K562 (cell line): ENCODE data around the gene EFCAB5. TPM values are rescaled to one million over a fixed set of nuclear protein-coding genes. Genes with fewer than 3 reads are reported as not detected.

Source experiments
- ATAC-seq: fragments of 200-7000 bp; cut with Tn5 transposase; 3 replicates; pipeline ENCODE4 v1.9.1; 2020; ENCODE audit warnings: moderate library complexity
- BruUV-seq: library from RNA; stranded (reverse); fragments of 400-500 nt; replicated peaks from 2 replicates; lab custom pipeline; 2021; lab: Mats Ljungman, UMichigan
- CTCF ChIA-PET: fragments of 300-600 bp; formaldehyde crosslinking; extraction: SDS; loops from one replicate; lab custom pipeline; 2021; ENCODE audit warnings: low intra/inter-chr PET ratio; lab: Yijun Ruan, JAX
- POLR2A ChIA-PET: fragments of 300-600, 350-650 bp; sonication (Branson Sonifier 250); formaldehyde crosslinking; extraction: SDS; loops from one replicate; lab custom pipeline; 2021; ENCODE audit warnings: antibody characterized with exemption, inconsistent platforms; lab: Yijun Ruan, JAX
- DNase-seq, 4 experiments: peaks; one replicate each; pipeline versions ENCODE4 v3.0.0 to v3.0.0-alpha.2; 2011 to 2018; ENCODE audit warnings: low spot score in 3 of 4, mixed read lengths in 3 of 4; ENCODE audit errors: extremely low read depth in 1 of 4
- FAIRE-seq: peaks from 2 replicates; lab custom pipeline; 2011; peaks lifted over from hg19 to GRCh38; lab: Jason Lieb, UNC
- H2AFZ ChIP-seq: 2 replicates; pipeline ENCODE4 v1.6.0; 2011; ENCODE audit warnings: low read depth, low read length, control low read depth, inconsistent platforms
- H3K27ac ChIP-seq: fragments of 200-600 bp; 3 replicates; pipeline ENCODE4 v1.8.0; 2011; ENCODE audit warnings: low read depth, mild to moderate bottlenecking, control low read depth, inconsistent platforms, low read length, moderate library complexity, mixed read lengths; ENCODE audit errors: extremely low read depth
- H3K27me3 ChIP-seq, 2 experiments: fragments of 300-600 bp in 1 of 2; 2 replicates in 1 of 2; 3 replicates in 1 of 2; pipeline versions ENCODE4 v1.6.0 to v1.8.0; 2011; ENCODE audit warnings: inconsistent platforms in 2 of 2, low read length in 2 of 2, mild to moderate bottlenecking in 1 of 2, mixed read lengths in 1 of 2, moderate library complexity in 1 of 2; ENCODE audit not compliant: control insufficient read depth in 2 of 2, insufficient read depth in 2 of 2
- H3K36me3 ChIP-seq: fragments of 300-600 bp; 3 replicates; pipeline ENCODE4 v1.8.0; 2011; ENCODE audit warnings: mild to moderate bottlenecking, low read length, inconsistent platforms; ENCODE audit not compliant: control insufficient read depth, insufficient read depth
- H3K4me1 ChIP-seq, 2 experiments: fragments of 200-600 bp in 1 of 2; replicated peaks in 1 of 2; 2 replicates in 1 of 2; 3 replicates in 1 of 2; pipeline versions ENCODE4 v1.5.1 to v1.8.0; 2011; ENCODE audit warnings: inconsistent platforms in 2 of 2, low read length in 2 of 2, mild to moderate bottlenecking in 1 of 2, mixed read lengths in 1 of 2, moderate library complexity in 1 of 2; ENCODE audit not compliant: control insufficient read depth in 2 of 2, insufficient read depth in 2 of 2
- H3K4me2 ChIP-seq: 2 replicates; pipeline ENCODE4 v1.6.1; 2011; ENCODE audit warnings: low read length, control low read depth, inconsistent platforms, mixed read lengths; ENCODE audit not compliant: insufficient read depth
- H3K4me3 ChIP-seq: fragments of 200-600 bp; sonication (generic), shearing (Covaris generic); 2 replicates; pipeline ENCODE4 v1.5.1; 2016; ENCODE audit warnings: control low read depth, inconsistent platforms
- H3K79me2 ChIP-seq: fragments of 200-600 bp; 3 replicates; pipeline ENCODE4 v1.8.0; 2011; ENCODE audit warnings: low read length, inconsistent platforms; ENCODE audit not compliant: control insufficient read depth, insufficient read depth
- H3K9ac ChIP-seq, 2 experiments: 2 replicates each; pipeline versions ENCODE4 v1.6.0 to v1.6.1; 2011; ENCODE audit warnings: low read depth in 2 of 2, low read length in 2 of 2, control low read depth in 1 of 2, inconsistent platforms in 1 of 2, mild to moderate bottlenecking in 1 of 2, mixed read lengths in 1 of 2; ENCODE audit not compliant: insufficient read depth in 1 of 2
- H3K9me1 ChIP-seq: one replicate; pipeline ENCODE4 v1.6.0; 2011; ENCODE audit warnings: inconsistent platforms, mild to moderate bottlenecking, low read length, moderate library complexity; ENCODE audit not compliant: control insufficient read depth, insufficient read depth
- H3K9me3 ChIP-seq: replicated peaks from 2 replicates; pipeline ENCODE4 v1.5.1; 2011; ENCODE audit warnings: low read depth, low read length, inconsistent platforms; ENCODE audit not compliant: control insufficient read depth, insufficient read depth
- H4K20me1 ChIP-seq: replicated peaks from 2 replicates; pipeline ENCODE4 v1.6.1; 2011; ENCODE audit warnings: low read length, inconsistent platforms, mixed read lengths; ENCODE audit not compliant: control insufficient read depth, insufficient read depth
- BRF1 ChIP-seq: IDR thresholded peaks from 3 replicates; pipeline ENCODE4 v1.6.1; 2011; ENCODE audit warnings: borderline replicate concordance, mild to moderate bottlenecking; ENCODE audit not compliant: insufficient read length; ENCODE audit errors: extremely low read depth
- CREB1 ChIP-seq, 2 experiments: sonication (generic) in 1 of 2; formaldehyde crosslinking in 1 of 2; IDR thresholded peaks; 2 replicates each; pipeline versions ENCODE4 v1.6.1 to v1.8.0; 2012 to 2022; ENCODE audit warnings: inconsistent platforms in 1 of 2, mild to moderate bottlenecking in 1 of 2, missing genetic modification reagents in 1 of 2, moderate library complexity in 1 of 2
- ETV5 ChIP-seq: sonication (generic); formaldehyde crosslinking; IDR thresholded peaks from 2 replicates; pipeline ENCODE4 v1.4.0; 2020; ENCODE audit warnings: low read depth, mild to moderate bottlenecking, missing genetic modification reagents
- FOXK1 ChIP-seq: sonication (generic); formaldehyde crosslinking; IDR thresholded peaks from 2 replicates; pipeline ENCODE4 v1.8.0; 2022; ENCODE audit warnings: missing genetic modification reagents, mild to moderate bottlenecking, borderline replicate concordance
- GABPA ChIP-seq: fragments of 200-800 bp; sonication (Bioruptor generic); conservative IDR thresholded peaks from 2 replicates; pipeline ENCODE4 v1.6.1; 2016; ENCODE audit warnings: low read depth, missing genetic modification characterization, missing compliant biosample characterization
- MCM5 ChIP-seq: fragments of 450-650 bp; IDR thresholded peaks from 2 replicates; pipeline ENCODE4 v1.6.1; 2016; ENCODE audit warnings: low read depth
- NUFIP1 ChIP-seq: fragments of 450-650 bp; IDR thresholded peaks from 2 replicates; pipeline ENCODE4 v1.6.1; 2018; ENCODE audit not compliant: partially characterized antibody
- TAF7 ChIP-seq: fragments of 450-650 bp; IDR thresholded peaks from 2 replicates; pipeline ENCODE4 v1.6.1; 2016; ENCODE audit warnings: missing genetic modification characterization, missing compliant biosample characterization
- WGBS: fragments of 100-300 bp; shearing (Covaris generic); methylation state at CpG from one replicate; pipeline ENCODE4 v1.1.6; 2016; ENCODE audit warnings: low coverage, mixed read lengths; ENCODE audit not compliant: insufficient coverage; ENCODE audit errors: missing lambda C conversion rate; 5-methylcytosine and 5-hydroxymethylcytosine counted together
- in situ Hi-C: fragments of 300-500 bp; cut with MboI; formaldehyde crosslinking; loops from 4 replicates; pipeline ENCODE4 v1.15.0; 2018; ENCODE audit warnings: inconsistent platforms, mixed read lengths
- intact Hi-C: fragments of 100-400 bp; cut with micrococcal nuclease; formaldehyde crosslinking; loops from 2 replicates; pipeline ENCODE4 v1.14.2; 2022
- polyA plus RNA-seq, 8 experiments: library from polyadenylated mRNA; depleted of rRNA in 4 of 8; stranded (reverse) in 5 of 8; unstranded in 3 of 8; fragments of >200 nt; fragmentation: Nextera tagmentation in 2 of 8; fragmentation: Illumina TruSeq in 1 of 8; extraction: Ambion mirVana in 2 of 8; extraction: Trizol in 1 of 8; gene quantifications; 2 replicates each; pipeline versions ENCODE4 v1.2.1 to v1.2.3, GENCODE V29; 2011 to 2014; ENCODE audit warnings: inconsistent platforms in 1 of 8, missing spikeins in 1 of 8
- total RNA-seq, 7 experiments: library from RNA; depleted of rRNA in 6 of 7; stranded (reverse); fragments of >200 nt in 6 of 7; fragmentation: Illumina TruSeq in 2 of 7; extraction: Trizol in 2 of 7; gene quantifications; 2 replicates each; pipeline versions ENCODE4 v1.2.1 to v1.2.3, GENCODE V29; 2011 to 2021; ENCODE audit warnings: low replicate concordance in 1 of 7
- TF ChIP-seq, protein P1 (sequence below): sonication (generic); IDR thresholded peaks from 2 replicates; pipeline ENCODE4 v1.6.1; 2016
- TF ChIP-seq, protein P2 (sequence below): fragments of 450-650 bp; formaldehyde crosslinking; IDR thresholded peaks from 2 replicates; pipeline ENCODE4 v1.4.0; 2020; ENCODE audit warnings: mild to moderate bottlenecking
- TF ChIP-seq, protein P3 (sequence below): fragments of 250-450 bp; sonication (Bioruptor Pico); IDR thresholded peaks from 2 replicates; pipeline ENCODE4 v1.4.0; 2020; ENCODE audit warnings: mild to moderate bottlenecking, moderate library complexity, borderline replicate concordance
- TF ChIP-seq, protein P4 (sequence below): fragments of 250-450 bp; sonication (Bioruptor Pico); IDR thresholded peaks from 2 replicates; pipeline ENCODE4 v1.8.0; 2021; ENCODE audit warnings: moderate library complexity, mild to moderate bottlenecking, inconsistent platforms
- TF ChIP-seq, protein P5 (sequence below): fragments of 450-650 bp; IDR thresholded peaks from one replicate; pipeline ENCODE4 v1.6.1; 2018; ENCODE audit warnings: mild to moderate bottlenecking, moderate library complexity; ENCODE audit not compliant: partially characterized antibody

The EFCAB5 gene
- total and polyA plus RNA-seq, 9 of the 15 experiments (the other 6 are each of a cell fraction or from before 2014, with no cell fraction given): 0.06 to 0.11 TPM; not detected in 7

DNA sequence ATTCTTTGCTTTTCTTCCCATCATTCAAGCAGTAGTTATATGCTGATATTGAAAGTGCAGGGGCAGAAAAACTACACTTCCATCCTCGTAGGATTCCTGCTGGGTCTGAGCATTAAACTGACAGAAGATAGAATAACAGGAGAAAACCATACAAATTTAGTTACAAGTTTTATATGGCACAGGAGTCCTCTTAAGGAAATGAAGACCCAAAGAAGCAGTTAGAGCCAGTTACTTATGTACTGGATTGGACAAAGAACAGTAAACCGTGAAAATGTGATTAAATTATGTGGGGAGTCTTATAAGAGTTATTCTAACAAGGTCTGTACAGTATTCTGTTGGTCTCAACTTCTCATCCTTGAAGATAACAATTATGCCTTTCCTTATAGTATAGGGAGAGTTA, 93.9 kb downstream of the EFCAB5 start:
- Histone ChIP-seq H3K9me3 (no peaks in the 10 kb centered on the region), H3K4me3 (no peak overlapping the region), H3K27ac (no peak overlapping the region), H2AFZ (no peak overlapping the region), H3K36me3 (no peaks in the 10 kb centered on the region), H3K4me1 (peaks cover 0 to 4% of the 10 kb centered on the region in 2 experiments; a peak in 1 of 5 replicates), H4K20me1 (no peaks in the 10 kb centered on the region), H3K4me2 (no peak overlapping the region), H3K79me2 (no peaks in the 10 kb centered on the region), H3K27me3 (peaks cover 22 to 26% of the 10 kb centered on the region in 2 experiments), H3K9ac (no peak overlapping the region), H3K9me1 (no peaks in the 10 kb centered on the region)
- BruUV-seq: no TSS peak
- WGBS: 2% methylated on average over 2 of the region's 2 CpGs
- POLR2A ChIA-PET: interaction anchor here (0.7 kb wide), 1 partner anchor 1042 kb away, joined by 4 read pairs; no protein-coding TSS in a partner anchor
- TF ChIP-seq NUFIP1 (no peak), FOXK1 (CRISPR knock-in tag) (no peak), TAF7 (tag) (no peak), CREB1 (IDR thresholded peaks at IDR 0.05) (no peak), CREB1 (CRISPR knock-in tag; IDR thresholded peaks at IDR 0.05) (no peak), GABPA (tag) (no peak), BRF1 (no peak), ETV5 (CRISPR knock-in tag) (no peak), MCM5 (no peak)
- TF ChIP-seq, protein P1, sequence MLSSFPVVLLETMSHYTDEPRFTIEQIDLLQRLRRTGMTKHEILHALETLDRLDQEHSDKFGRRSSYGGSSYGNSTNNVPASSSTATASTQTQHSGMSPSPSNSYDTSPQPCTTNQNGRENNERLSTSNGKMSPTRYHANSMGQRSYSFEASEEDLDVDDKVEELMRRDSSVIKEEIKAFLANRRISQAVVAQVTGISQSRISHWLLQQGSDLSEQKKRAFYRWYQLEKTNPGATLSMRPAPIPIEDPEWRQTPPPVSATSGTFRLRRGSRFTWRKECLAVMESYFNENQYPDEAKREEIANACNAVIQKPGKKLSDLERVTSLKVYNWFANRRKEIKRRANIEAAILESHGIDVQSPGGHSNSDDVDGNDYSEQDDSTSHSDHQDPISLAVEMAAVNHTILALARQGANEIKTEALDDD: no peak
- TF ChIP-seq, protein P2, sequence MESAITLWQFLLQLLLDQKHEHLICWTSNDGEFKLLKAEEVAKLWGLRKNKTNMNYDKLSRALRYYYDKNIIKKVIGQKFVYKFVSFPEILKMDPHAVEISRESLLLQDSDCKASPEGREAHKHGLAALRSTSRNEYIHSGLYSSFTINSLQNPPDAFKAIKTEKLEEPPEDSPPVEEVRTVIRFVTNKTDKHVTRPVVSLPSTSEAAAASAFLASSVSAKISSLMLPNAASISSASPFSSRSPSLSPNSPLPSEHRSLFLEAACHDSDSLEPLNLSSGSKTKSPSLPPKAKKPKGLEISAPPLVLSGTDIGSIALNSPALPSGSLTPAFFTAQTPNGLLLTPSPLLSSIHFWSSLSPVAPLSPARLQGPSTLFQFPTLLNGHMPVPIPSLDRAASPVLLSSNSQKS (CRISPR knock-in tag): no peak
- TF ChIP-seq, protein P3, sequence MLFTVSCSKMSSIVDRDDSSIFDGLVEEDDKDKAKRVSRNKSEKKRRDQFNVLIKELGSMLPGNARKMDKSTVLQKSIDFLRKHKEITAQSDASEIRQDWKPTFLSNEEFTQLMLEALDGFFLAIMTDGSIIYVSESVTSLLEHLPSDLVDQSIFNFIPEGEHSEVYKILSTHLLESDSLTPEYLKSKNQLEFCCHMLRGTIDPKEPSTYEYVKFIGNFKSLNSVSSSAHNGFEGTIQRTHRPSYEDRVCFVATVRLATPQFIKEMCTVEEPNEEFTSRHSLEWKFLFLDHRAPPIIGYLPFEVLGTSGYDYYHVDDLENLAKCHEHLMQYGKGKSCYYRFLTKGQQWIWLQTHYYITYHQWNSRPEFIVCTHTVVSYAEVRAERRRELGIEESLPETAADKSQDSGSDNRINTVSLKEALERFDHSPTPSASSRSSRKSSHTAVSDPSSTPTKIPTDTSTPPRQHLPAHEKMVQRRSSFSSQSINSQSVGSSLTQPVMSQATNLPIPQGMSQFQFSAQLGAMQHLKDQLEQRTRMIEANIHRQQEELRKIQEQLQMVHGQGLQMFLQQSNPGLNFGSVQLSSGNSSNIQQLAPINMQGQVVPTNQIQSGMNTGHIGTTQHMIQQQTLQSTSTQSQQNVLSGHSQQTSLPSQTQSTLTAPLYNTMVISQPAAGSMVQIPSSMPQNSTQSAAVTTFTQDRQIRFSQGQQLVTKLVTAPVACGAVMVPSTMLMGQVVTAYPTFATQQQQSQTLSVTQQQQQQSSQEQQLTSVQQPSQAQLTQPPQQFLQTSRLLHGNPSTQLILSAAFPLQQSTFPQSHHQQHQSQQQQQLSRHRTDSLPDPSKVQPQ: no peak
- TF ChIP-seq, protein P4, sequence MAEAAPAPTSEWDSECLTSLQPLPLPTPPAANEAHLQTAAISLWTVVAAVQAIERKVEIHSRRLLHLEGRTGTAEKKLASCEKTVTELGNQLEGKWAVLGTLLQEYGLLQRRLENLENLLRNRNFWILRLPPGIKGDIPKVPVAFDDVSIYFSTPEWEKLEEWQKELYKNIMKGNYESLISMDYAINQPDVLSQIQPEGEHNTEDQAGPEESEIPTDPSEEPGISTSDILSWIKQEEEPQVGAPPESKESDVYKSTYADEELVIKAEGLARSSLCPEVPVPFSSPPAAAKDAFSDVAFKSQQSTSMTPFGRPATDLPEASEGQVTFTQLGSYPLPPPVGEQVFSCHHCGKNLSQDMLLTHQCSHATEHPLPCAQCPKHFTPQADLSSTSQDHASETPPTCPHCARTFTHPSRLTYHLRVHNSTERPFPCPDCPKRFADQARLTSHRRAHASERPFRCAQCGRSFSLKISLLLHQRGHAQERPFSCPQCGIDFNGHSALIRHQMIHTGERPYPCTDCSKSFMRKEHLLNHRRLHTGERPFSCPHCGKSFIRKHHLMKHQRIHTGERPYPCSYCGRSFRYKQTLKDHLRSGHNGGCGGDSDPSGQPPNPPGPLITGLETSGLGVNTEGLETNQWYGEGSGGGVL (CRISPR knock-in tag): no peak
- TF ChIP-seq, protein P5, sequence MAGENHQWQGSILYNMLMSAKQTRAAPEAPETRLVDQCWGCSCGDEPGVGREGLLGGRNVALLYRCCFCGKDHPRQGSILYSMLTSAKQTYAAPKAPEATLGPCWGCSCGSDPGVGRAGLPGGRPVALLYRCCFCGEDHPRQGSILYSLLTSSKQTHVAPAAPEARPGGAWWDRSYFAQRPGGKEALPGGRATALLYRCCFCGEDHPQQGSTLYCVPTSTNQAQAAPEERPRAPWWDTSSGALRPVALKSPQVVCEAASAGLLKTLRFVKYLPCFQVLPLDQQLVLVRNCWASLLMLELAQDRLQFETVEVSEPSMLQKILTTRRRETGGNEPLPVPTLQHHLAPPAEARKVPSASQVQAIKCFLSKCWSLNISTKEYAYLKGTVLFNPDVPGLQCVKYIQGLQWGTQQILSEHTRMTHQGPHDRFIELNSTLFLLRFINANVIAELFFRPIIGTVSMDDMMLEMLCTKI: no peak
- DNase-seq (no peak), FAIRE-seq (no peak), ATAC-seq (no peak)
- intact Hi-C loops: no loop called here
- CTCF ChIA-PET: no interaction called here
- in situ Hi-C loops: no loop called here
